Neural cell (in vitro differentiated cells): ENCODE measurements around the gene DNASE2. TPM values are rescaled to one million over a fixed set of nuclear protein-coding genes. Genes with fewer than 3 reads are reported as not detected.

Experiments
- H2AFZ ChIP-seq: fragments of 200-600, 300-800 bp; sonication (generic), shearing (Covaris generic); 2 replicates; pipeline ENCODE4 v1.6.0; 2014; ENCODE audit warnings: low read depth, mild to moderate bottlenecking, antibody characterized with exemption, low read length, moderate library complexity
- H3F3A ChIP-seq: fragments of 200-600 bp; shearing (Covaris generic); 2 replicates; pipeline ENCODE4 v1.6.1; 2016; ENCODE audit warnings: mild to moderate bottlenecking, moderate library complexity, mixed read lengths, antibody characterized with exemption, low read length; ENCODE audit not compliant: insufficient read depth, poor library complexity, severe bottlenecking
- H3K27ac ChIP-seq: fragments of 200-600, 300-800 bp; sonication (generic), shearing (Covaris generic); 2 replicates; pipeline ENCODE4 v1.5.1; 2014; ENCODE audit warnings: mild to moderate bottlenecking, low read length, moderate library complexity
- H3K27me3 ChIP-seq: fragments of 300-800, 200-600 bp; sonication (generic), shearing (Covaris generic); 2 replicates; pipeline ENCODE4 v1.6.0; 2014; ENCODE audit warnings: mild to moderate bottlenecking, low read depth, low read length, moderate library complexity; ENCODE audit not compliant: insufficient read depth
- H3K36me3 ChIP-seq: fragments of 300-800, 200-600 bp; sonication (generic), shearing (Covaris generic); 2 replicates; pipeline ENCODE4 v1.5.1; 2014; ENCODE audit warnings: mild to moderate bottlenecking, antibody characterized with exemption, low read length, moderate library complexity; ENCODE audit not compliant: insufficient read depth
- H3K4me2 ChIP-seq: fragments of 300-800, 200-600 bp; sonication (generic), shearing (Covaris generic); 2 replicates; pipeline ENCODE4 v1.6.0; 2014; ENCODE audit warnings: mild to moderate bottlenecking, low read length
- H3K4me3 ChIP-seq: fragments of 300-800, 200-600 bp; sonication (generic), shearing (Covaris generic); 2 replicates; pipeline ENCODE4 v1.5.1; 2014; ENCODE audit warnings: mild to moderate bottlenecking, low read length, moderate library complexity
- H3K79me2 ChIP-seq: fragments of 200-600 bp; shearing (Covaris generic); replicated peaks from 2 replicates; pipeline ENCODE4 v1.6.0; 2014; ENCODE audit warnings: mild to moderate bottlenecking, low read length, moderate library complexity; ENCODE audit not compliant: insufficient read depth
- H3K9ac ChIP-seq: fragments of 300-800, 200-600 bp; sonication (generic), shearing (Covaris generic); 2 replicates; pipeline ENCODE4 v1.6.1; 2016; ENCODE audit warnings: mild to moderate bottlenecking, low read length, mixed read lengths
- H3K9me2 ChIP-seq: fragments of 200-600 bp; shearing (Covaris generic); 2 replicates; pipeline ENCODE4 v1.6.1; 2016; ENCODE audit warnings: mild to moderate bottlenecking, low read length, mixed read lengths; ENCODE audit not compliant: insufficient read depth
- H3K9me3 ChIP-seq: fragments of 200-600, 300-800 bp; sonication (generic), shearing (Covaris generic); 2 replicates; pipeline ENCODE4 v1.6.1; 2016; ENCODE audit warnings: mild to moderate bottlenecking, mixed run types, low read length, moderate library complexity, mixed read lengths
- H4K20me1 ChIP-seq: fragments of 200-600 bp; shearing (Covaris generic); 2 replicates; pipeline ENCODE4 v1.6.1; 2016; ENCODE audit warnings: mild to moderate bottlenecking, mixed run types; ENCODE audit not compliant: insufficient read depth
- CTCF ChIP-seq: fragments of 450-650 bp; IDR thresholded peaks from 2 replicates; pipeline ENCODE4 v1.5.1; 2014; ENCODE audit warnings: antibody characterized with exemption, mild to moderate bottlenecking, moderate library complexity; ENCODE audit not compliant: poor library complexity, severe bottlenecking
- EP300 ChIP-seq: fragments of 450-650 bp; conservative IDR thresholded peaks from 2 replicates; pipeline ENCODE4 v1.6.1; 2014; ENCODE audit warnings: antibody characterized with exemption, mild to moderate bottlenecking, moderate library complexity; ENCODE audit not compliant: poor library complexity, severe bottlenecking
- EZH2 ChIP-seq: fragments of 200-600, 300-800 bp; shearing (Covaris generic), sonication (generic); IDR thresholded peaks from 2 replicates; pipeline ENCODE4 v1.6.1; 2014; ENCODE audit warnings: antibody characterized with exemption, low read length, borderline replicate concordance, mild to moderate bottlenecking; ENCODE audit not compliant: insufficient read depth, poor library complexity, severe bottlenecking
- MXI1 ChIP-seq: fragments of 450-650 bp; conservative IDR thresholded peaks from 2 replicates; pipeline ENCODE4 v1.6.1; 2014; ENCODE audit warnings: antibody characterized with exemption, mild to moderate bottlenecking; ENCODE audit not compliant: poor library complexity, severe bottlenecking
- POLR2AphosphoS5 ChIP-seq: IDR thresholded peaks from 2 replicates; pipeline ENCODE4 v1.6.1; 2012
- RAD21 ChIP-seq: fragments of 450-650 bp; conservative IDR thresholded peaks from 2 replicates; pipeline ENCODE4 v1.6.1; 2014; ENCODE audit warnings: antibody characterized with exemption, mild to moderate bottlenecking, moderate library complexity
- REST ChIP-seq: IDR thresholded peaks from 2 replicates; pipeline ENCODE4 v1.6.1; 2012; ENCODE audit warnings: borderline replicate concordance
- SMC3 ChIP-seq: fragments of 450-650 bp; conservative IDR thresholded peaks from 2 replicates; pipeline ENCODE4 v1.6.1; 2014; ENCODE audit warnings: antibody characterized with exemption, mild to moderate bottlenecking, moderate library complexity; ENCODE audit not compliant: poor library complexity
- TAF1 ChIP-seq: IDR thresholded peaks from 2 replicates; pipeline ENCODE4 v1.6.1; 2012; ENCODE audit warnings: low read depth
- polyA plus RNA-seq: library from polyadenylated mRNA; depleted of rRNA; stranded (reverse); fragments of >200 nt; gene quantifications from 2 replicates; pipeline ENCODE4 v1.2.3, GENCODE V29; 2014

DNASE2 gene
- polyA plus RNA-seq, 1 donor from 2014 or later, result 0.59 TPM

- Histone ChIP-seq H3K27ac (no peak overlapping the region), H3K4me3 (no peak overlapping the region), H3K9me3 (no peaks in the 10 kb centered on the region), H3K27me3 (no peaks in the 10 kb centered on the region), H3K9ac (no peak overlapping the region), H3K9me2 (no peaks in the 10 kb centered on the region), H4K20me1 (no peaks in the 10 kb centered on the region), H3F3A (no peaks in the 10 kb centered on the region), H3K4me2 (no peak overlapping the region), H3K36me3 (peaks cover 6% of the 10 kb centered on the region), H3K79me2 (no peaks in the 10 kb centered on the region), H2AFZ (no peak overlapping the region)
- TF ChIP-seq EP300, result no peak
- TF ChIP-seq SMC3, result no peak
- TF ChIP-seq EZH2, result no peak
- no peak for TF ChIP-seq POLR2AphosphoS5
- no peak for TF ChIP-seq RAD21
- TF ChIP-seq MXI1, result no peak
- no peak for TF ChIP-seq CTCF
- no peak for TF ChIP-seq REST
Measured at GRCh38 chr19:12875086-12875485, 6.2 kb downstream of the DNASE2 start.

GRCh38 chr19:12873891-12874745 lies 7.1 kb downstream of the DNASE2 start:
- TF ChIP-seq CTCF, result no peak
- TF ChIP-seq REST, result no peak
- TF ChIP-seq SMC3, result no peak
- no peak for TF ChIP-seq POLR2AphosphoS5
- no peak for TF ChIP-seq TAF1
- no peak for TF ChIP-seq EP300
- no peak for TF ChIP-seq RAD21
- TF ChIP-seq MXI1, result no peak
- no peak for TF ChIP-seq EZH2
- H3K9me3 ChIP-seq, result no peaks in the 10 kb centered on the region
- no peak overlapping the region for H2AFZ ChIP-seq
- H3K9ac ChIP-seq, result no peak overlapping the region
- no peaks in the 10 kb centered on the region for H4K20me1 ChIP-seq
- H3K79me2 ChIP-seq, result no peaks in the 10 kb centered on the region
- peaks cover 6% of the 10 kb centered on the region for H3K36me3 ChIP-seq
- H3K4me3 ChIP-seq, result no peak overlapping the region
- no peak overlapping the region for H3K4me2 ChIP-seq
- no peak overlapping the region for H3K27ac ChIP-seq
- no peaks in the 10 kb centered on the region for H3K9me2 ChIP-seq
- H3K27me3 ChIP-seq, result no peaks in the 10 kb centered on the region
- no peaks in the 10 kb centered on the region for H3F3A ChIP-seq
